Urothelium cell line (cell line): ENCODE data around the gene CC2D1B.

ENCODE experiments used
- DNase-seq: peaks from one replicate; pipeline ENCODE4 v3.0.0; 2011; ENCODE audit warnings: low spot score, mixed read lengths
- FAIRE-seq: peaks from 2 replicates; lab custom pipeline; 2011; peaks lifted over from hg19 to GRCh38; lab: Jason Lieb, UNC

CC2D1B gene

DNA sequence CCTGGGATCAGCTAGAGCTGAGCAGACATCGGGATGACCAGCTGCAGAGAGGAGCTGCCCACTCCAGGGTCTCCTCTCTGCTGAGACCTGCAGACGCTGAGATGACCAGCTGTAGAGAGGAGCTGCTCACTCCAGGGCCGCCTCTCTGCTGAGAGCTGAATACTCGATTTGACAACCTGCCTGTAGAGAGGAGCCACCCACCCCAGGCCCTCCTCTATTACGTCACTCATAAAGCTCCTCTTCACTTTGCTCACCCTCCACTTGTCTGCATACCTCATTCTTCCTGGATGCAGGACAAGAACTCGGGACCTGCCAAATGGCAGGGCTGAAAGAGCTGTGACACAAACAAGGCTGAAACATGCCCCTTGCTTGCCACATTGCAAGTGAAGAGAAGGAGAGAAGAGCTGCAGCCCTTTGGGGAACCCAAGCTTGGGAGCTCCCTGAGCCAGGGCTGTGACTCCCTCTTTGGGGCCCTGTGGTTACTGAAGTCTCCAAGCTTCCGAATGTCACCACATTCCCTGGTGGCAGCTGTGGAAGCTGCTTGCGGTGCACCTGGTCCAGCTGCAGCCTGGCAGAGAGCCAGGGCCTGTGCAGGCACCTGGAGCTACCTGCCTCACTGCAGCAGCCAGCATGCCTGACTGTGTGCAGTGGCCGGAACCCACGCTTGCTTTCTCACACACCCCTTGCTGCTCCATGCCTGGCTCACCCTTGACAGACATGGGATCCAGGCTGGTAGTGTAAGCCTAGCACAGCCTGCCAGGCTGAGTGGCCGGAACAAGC is 59.6 kb downstream of the CC2D1B start:
- FAIRE-seq (peak; percentile 30), DNase-seq (no peak)

DNA sequence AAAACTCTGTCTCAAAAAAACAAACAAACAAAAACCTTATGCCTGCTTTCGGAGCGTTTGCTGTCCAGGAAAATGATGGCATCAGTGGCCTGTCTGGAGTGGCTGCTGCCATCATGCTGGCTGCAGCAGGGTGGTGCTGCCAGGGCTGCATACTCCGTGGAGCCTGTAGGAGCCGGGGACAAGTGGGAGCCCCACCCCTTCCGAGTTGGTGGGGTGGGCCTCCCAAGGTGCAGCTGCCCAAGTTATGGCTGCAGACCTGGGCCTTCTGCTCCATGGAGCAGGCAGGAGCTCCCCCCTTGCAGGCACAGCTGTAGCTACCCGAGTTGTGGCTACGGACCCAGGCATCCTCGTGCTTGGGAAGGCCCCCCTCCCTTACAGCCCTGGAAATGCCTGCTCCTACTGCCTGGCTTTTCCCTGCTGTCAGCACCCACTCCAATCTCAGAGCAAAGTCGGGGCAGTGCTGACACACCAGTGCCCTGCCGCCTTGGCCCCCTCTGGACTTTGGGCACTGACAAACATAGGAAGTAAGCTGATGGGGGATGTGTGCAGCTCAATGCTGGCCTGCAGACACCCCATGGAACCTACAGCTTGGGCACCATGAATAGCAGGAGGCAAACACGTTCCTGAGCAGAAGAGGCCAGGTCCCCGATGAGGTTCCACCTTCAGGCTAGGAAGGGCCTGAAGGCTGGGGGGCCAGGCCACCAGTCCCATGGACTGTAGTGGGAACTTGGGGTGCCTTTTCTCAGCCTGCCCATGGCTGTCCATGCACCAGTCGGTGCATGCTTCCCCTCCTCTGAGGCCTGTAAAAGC is 60.4 kb downstream of the CC2D1B start:
- FAIRE-seq, result no peak
- no peak for DNase-seq
